ENCODE data around the gene CBLC.

GRCh38 chr19:44746946-44747738, 30.5 kb upstream of the CBLC start:
- TF ChIP-seq POLR2AphosphoS5 (IDR thresholded peaks at IDR 0.05; ENCODE audit: low read depth, low read length) (no peak; the same call in 1 of the 2 replicates), CTCF (IDR thresholded peaks at IDR 0.05) (no peak)
